Left ventricle myocardium inferior (tissue), 1 donor: ENCODE results near the gene DDX41. TPM values are rescaled to one million over a fixed set of nuclear protein-coding genes. Genes with fewer than 3 reads are reported as not detected.
"Not testable (repeated sequence)": the region's sequence is repeated elsewhere in the genome, so short reads cannot be mapped to it uniquely, and the experiment has no call there.

Experiments
- DNase-seq: peaks from one replicate; pipeline ENCODE4 v3.0.0-alpha.2; 2020
- H3K27ac ChIP-seq: fragments of 200-600 bp; replicated peaks from 2 replicates; pipeline ENCODE4 v1.8.0; 2021
- H3K27me3 ChIP-seq: fragments of 200-600 bp; 2 replicates; pipeline ENCODE4 v1.8.0; 2021; ENCODE audit warnings: low read depth
- H3K36me3 ChIP-seq: fragments of 200-600 bp; 2 replicates; pipeline ENCODE4 v1.8.0; 2021
- H3K4me1 ChIP-seq: fragments of 200-600 bp; 2 replicates; pipeline ENCODE4 v1.8.0; 2021
- H3K4me3 ChIP-seq: fragments of 200-600 bp; 2 replicates; pipeline ENCODE4 v1.8.0; 2021; ENCODE audit warnings: mild to moderate bottlenecking, moderate library complexity
- H3K9me3 ChIP-seq: fragments of 200-600 bp; replicated peaks from 2 replicates; pipeline ENCODE4 v1.8.0; 2021
- CTCF ChIP-seq: fragments of 200-600 bp; IDR thresholded peaks from 2 replicates; pipeline ENCODE4 v1.8.0; 2021; ENCODE audit warnings: antibody characterized with exemption, mild to moderate bottlenecking, borderline replicate concordance
- intact Hi-C: fragments of 100-400 bp; cut with micrococcal nuclease; formaldehyde crosslinking; loops from one replicate; pipeline ENCODE4 v1.11.0; 2022
- total RNA-seq: library from RNA; stranded (reverse); fragmentation: NEBNext Ultra II Directional; extraction: Animal tissue kit (Norgen Biotek cat#: 25700); gene quantifications from one replicate; pipeline ENCODE4 v1.2.1, GENCODE V29; 2021
- donor health status: DM: no; HTN: yes; CAD: no; lungs with severe emphysema.

The DDX41 gene
- total RNA-seq, 1 donor from 2014 or later, result 29.7 TPM

- no peaks in the 10 kb centered on the region for H3K9me3 ChIP-seq
- no peak overlapping the region for H3K27ac ChIP-seq
- H3K4me1 ChIP-seq, result peaks cover 10% of the 10 kb centered on the region
- H3K4me3 ChIP-seq, result no peak overlapping the region
- no peak for TF ChIP-seq CTCF
- H3K36me3 ChIP-seq, result peaks cover 78% of the 10 kb centered on the region
- DNase-seq, result no peak
- intact Hi-C loops, result no loop called here
- peaks cover 53% of the 10 kb centered on the region for H3K27me3 ChIP-seq
Measured at GRCh38 chr5:177487144-177487543, 29.6 kb downstream of the DDX41 start.

GRCh38 chr5:177486256-177486655 is 30.5 kb downstream of the DDX41 start:
- no peak for DNase-seq
- H3K36me3 ChIP-seq, result peaks cover 69% of the 10 kb centered on the region
- peaks cover 4% of the 10 kb centered on the region for H3K4me1 ChIP-seq
- intact Hi-C loops, result no loop called here
- no peak for TF ChIP-seq CTCF
- H3K27ac ChIP-seq, result no peak overlapping the region
- no peaks in the 10 kb centered on the region for H3K9me3 ChIP-seq
- peaks cover 61% of the 10 kb centered on the region for H3K27me3 ChIP-seq
- no peak overlapping the region for H3K4me3 ChIP-seq

GRCh38 chr5:177485753-177486152 is 31.0 kb downstream of the DDX41 start:
- H3K4me1 ChIP-seq, H3K4me3 ChIP-seq, intact Hi-C loops, H3K9me3 ChIP-seq, H3K27ac ChIP-seq, DNase-seq: not testable (repeated sequence)
- Histone ChIP-seq H3K27me3 (peaks cover 61% of the 10 kb centered on the region), H3K36me3 (peaks cover 64% of the 10 kb centered on the region)

- H3K27ac ChIP-seq, result no peak overlapping the region
Measured at GRCh38 chr5:177484902-177485549, 31.7 kb downstream of the DDX41 start.

GRCh38 chr5:177483994-177484901 is 32.5 kb downstream of the DDX41 start:
- no peaks in the 10 kb centered on the region for H3K9me3 ChIP-seq
- DNase-seq, result no peak
- H3K27ac ChIP-seq, result no peak overlapping the region
- no peak overlapping the region for H3K4me3 ChIP-seq
- H3K4me1 ChIP-seq, result peaks cover 13% of the 10 kb centered on the region
- H3K27me3 ChIP-seq, result peaks cover 59% of the 10 kb centered on the region
- intact Hi-C loops, result no loop called here
- TF ChIP-seq CTCF, result no peak
- H3K36me3 ChIP-seq, result peaks cover 50% of the 10 kb centered on the region

More at GRCh38 chr5:177484902-177485549, 31.7 kb downstream of the DDX41 start:
- Histone ChIP-seq H3K36me3 (peaks cover 58% of the 10 kb centered on the region), H3K9me3 (no peaks in the 10 kb centered on the region), H3K27me3 (peaks cover 61% of the 10 kb centered on the region), H3K4me1 (peaks cover 5% of the 10 kb centered on the region), H3K4me3 (no peak overlapping the region)
- TF ChIP-seq CTCF, result no peak
- intact Hi-C loops, result no loop called here
- no peak for DNase-seq

GRCh38 chr5:177483042-177483441 is 33.7 kb downstream of the DDX41 start:
- intact Hi-C loops, result no loop called here
- peaks cover 38% of the 10 kb centered on the region for H3K36me3 ChIP-seq
- H3K27me3 ChIP-seq, result peaks cover 53% of the 10 kb centered on the region
- peaks cover 25% of the 10 kb centered on the region for H3K4me1 ChIP-seq
- TF ChIP-seq CTCF, result no peak
- no peak overlapping the region for H3K4me3 ChIP-seq
- no peaks in the 10 kb centered on the region for H3K9me3 ChIP-seq
- H3K27ac ChIP-seq, result no peak overlapping the region
- no peak for DNase-seq
